Keratinocyte (primary cell): ENCODE results near the gene PTPN14.

ENCODE experiments used
- CTCF ChIP-seq, 3 experiments: IDR thresholded peaks in 1 of 3; conservative IDR thresholded peaks in 1 of 3; optimal IDR thresholded peaks in 1 of 3; 2 replicates in 2 of 3; 3 replicates in 1 of 3; pipeline versions ENCODE3 to v1.5.1; 2011; ENCODE audit warnings: low read length in 3 of 3, mild to moderate bottlenecking in 3 of 3, moderate library complexity in 2 of 3, control low read depth in 1 of 3, inconsistent platforms in 1 of 3; ENCODE audit not compliant: insufficient read depth in 2 of 3; ENCODE audit errors: extremely low read depth in 1 of 3
- EZH2 ChIP-seq: IDR thresholded peaks from one replicate; pipeline ENCODE4 v1.6.1; 2012; ENCODE audit warnings: inconsistent platforms, mild to moderate bottlenecking, low read length, moderate library complexity

- TF ChIP-seq CTCF (optimal IDR thresholded peaks at IDR 0.05 in 1 of 3, IDR thresholded peaks at IDR 0.05 in 1 of 3, conservative IDR thresholded peaks at IDR 0.05 in 1 of 3; ENCODE audit: extremely low read depth in 1 of 3, insufficient read depth in 2 of 3, low read length in 3 of 3) (no peak), EZH2 (no peak)
These were observed 166.9 kb downstream of the PTPN14 start for GRCh38 chr1:214384373-214385079.
